ENCODE measurements around the gene USHBP1. TPM values are rescaled to one million over a fixed set of nuclear protein-coding genes. Genes with fewer than 3 reads are reported as not detected.
A peak's percentile ranks its signal among the peaks of the same experiment; 100 is the strongest.

The USHBP1 gene
- polyA plus RNA-seq, 2 of the 4 experiments (the other 2 are of a cell fraction) = 0.03 TPM; not detected in 1

DNA sequence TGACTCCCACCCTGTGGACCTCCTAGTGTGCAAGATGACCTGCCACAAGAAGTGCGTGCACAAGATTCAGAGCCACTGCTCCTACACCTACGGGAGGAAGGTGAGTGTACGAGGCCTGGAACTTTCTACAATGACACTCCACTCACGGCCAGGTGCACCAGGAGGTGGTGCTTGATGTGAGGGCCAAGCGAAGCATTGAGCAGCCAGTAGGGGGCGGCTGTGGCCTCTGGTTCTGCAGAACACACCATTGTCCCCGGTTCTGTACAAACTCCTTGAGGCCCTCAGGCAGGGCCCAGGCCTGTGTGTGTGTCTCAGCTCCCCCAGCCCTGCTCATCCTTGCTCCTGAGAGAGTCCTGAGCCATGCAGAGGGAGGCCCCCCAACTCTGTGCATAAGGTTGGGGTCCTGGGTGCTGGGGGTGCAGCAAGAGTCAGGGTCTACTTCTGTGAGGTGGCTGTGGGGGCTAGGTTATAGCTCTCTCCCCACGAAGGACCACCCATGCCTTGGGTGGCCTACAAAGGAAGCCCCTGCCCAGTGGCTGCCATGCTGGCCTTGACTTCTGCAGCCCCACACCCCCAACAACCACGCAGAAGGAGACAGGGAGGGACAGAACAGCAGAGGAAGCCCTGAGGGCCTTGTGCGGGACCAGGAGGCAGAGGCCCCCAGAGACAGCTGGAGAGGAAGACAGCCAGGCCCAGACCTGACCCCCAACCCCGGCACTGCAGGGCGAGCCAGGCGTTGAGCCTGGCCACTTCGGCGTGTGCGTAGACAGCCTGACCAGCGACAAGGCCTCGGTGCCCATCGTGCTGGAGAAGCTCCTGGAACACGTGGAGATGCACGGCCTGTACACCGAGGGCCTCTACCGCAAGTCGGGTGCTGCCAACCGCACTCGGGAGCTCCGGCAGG lies 59.1 kb downstream of the USHBP1 start:
- 87% methylated on average over 7 of the region's 27 CpGs for WGBS (ENCODE audit: missing lambda C conversion rate)
- DNase-seq (ENCODE audit: low read depth in 1 of 2, low spot score in 1 of 2) (peak; percentile 57 to 72), FAIRE-seq (no peak), ATAC-seq (peak; percentile 58 to 75)
- no peaks in the 10 kb centered on the region for H3K9me3 ChIP-seq
- ChIA-PET POLR2A (no interaction called here), CTCF (interaction anchor here (0.5 to 2.2 kb wide), 7 partner anchors 10 to 80 kb away, joined by 3 to 11 read pairs (median 3); partner anchors contain the start of genes ANKLE1 and USE1)
- H3K4me3 ChIP-seq = no peak overlapping the region
- no peak overlapping the region for H3K4me2 ChIP-seq
- TF ChIP-seq SMC3 (IDR thresholded peaks at IDR 0.05) (peak; percentile 43; the same call in 2 of the 3 replicates), NFE2L2 (conservative IDR thresholded peaks at IDR 0.05; ENCODE audit: low read length) (no peak), RAD21 (conservative IDR thresholded peaks at IDR 0.05 in 1 of 2, IDR thresholded peaks at IDR 0.05 in 1 of 2) (peak; percentile 38 to 67; a peak in 4 of 5 replicates), PHF8 (IDR thresholded peaks at IDR 0.05; ENCODE audit: borderline replicate concordance, low read depth) (no peak)
- TF ChIP-seq, protein P1, sequence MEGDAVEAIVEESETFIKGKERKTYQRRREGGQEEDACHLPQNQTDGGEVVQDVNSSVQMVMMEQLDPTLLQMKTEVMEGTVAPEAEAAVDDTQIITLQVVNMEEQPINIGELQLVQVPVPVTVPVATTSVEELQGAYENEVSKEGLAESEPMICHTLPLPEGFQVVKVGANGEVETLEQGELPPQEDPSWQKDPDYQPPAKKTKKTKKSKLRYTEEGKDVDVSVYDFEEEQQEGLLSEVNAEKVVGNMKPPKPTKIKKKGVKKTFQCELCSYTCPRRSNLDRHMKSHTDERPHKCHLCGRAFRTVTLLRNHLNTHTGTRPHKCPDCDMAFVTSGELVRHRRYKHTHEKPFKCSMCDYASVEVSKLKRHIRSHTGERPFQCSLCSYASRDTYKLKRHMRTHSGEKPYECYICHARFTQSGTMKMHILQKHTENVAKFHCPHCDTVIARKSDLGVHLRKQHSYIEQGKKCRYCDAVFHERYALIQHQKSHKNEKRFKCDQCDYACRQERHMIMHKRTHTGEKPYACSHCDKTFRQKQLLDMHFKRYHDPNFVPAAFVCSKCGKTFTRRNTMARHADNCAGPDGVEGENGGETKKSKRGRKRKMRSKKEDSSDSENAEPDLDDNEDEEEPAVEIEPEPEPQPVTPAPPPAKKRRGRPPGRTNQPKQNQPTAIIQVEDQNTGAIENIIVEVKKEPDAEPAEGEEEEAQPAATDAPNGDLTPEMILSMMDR (IDR thresholded peaks at IDR 0.05) = peak; percentile 46
- no peaks in the 10 kb centered on the region for H3K4me1 ChIP-seq
- no peak overlapping the region for H3K27ac ChIP-seq

DNA sequence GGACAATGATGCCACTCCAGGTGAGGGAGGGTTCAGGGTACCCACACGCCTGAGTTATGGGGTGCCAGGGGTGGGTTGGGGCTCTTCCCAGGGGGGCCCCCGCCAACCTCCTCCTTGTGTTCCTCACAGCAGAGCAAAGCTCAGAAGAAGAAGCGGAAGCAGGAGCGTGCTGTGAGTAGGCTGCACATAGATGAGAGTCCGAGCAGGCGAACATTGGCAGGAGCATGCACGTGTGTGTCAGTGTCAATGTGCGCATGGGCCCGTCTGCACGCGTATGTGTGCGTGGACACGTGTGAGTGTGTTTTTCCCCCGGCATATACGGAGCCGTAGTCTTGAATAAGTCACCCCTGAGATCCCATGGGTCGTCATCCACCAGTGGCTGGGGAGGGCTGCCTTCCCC lies 61.8 kb downstream of the USHBP1 start:
- H3K9me3 ChIP-seq = no peaks in the 10 kb centered on the region
- H3K4me1 ChIP-seq = no peaks in the 10 kb centered on the region
- POLR2A ChIA-PET = no interaction called here
- no peak for DNase-seq (ENCODE audit: low read depth in 1 of 2, low spot score in 1 of 2)
- FAIRE-seq = no peak
- WGBS (ENCODE audit: missing lambda C conversion rate) = 94% methylated on average over 17 of the region's 17 CpGs
- H3K27ac ChIP-seq = no peak overlapping the region
- no peak for TF ChIP-seq FOSB (CRISPR knock-in tag; IDR thresholded peaks at IDR 0.05)
- no peak for TF ChIP-seq ZFP36 (IDR thresholded peaks at IDR 0.05; ENCODE audit: borderline replicate concordance, partially characterized antibody)
- no peak for TF ChIP-seq HOXB5 (CRISPR knock-in tag; IDR thresholded peaks at IDR 0.05)
- no peak for TF ChIP-seq CBX2 (IDR thresholded peaks at IDR 0.05; ENCODE audit: borderline replicate concordance, low read depth)
- TF ChIP-seq HOXA7 (CRISPR knock-in tag; IDR thresholded peaks at IDR 0.05) = no peak
- no peak for TF ChIP-seq FOSL2 (IDR thresholded peaks at IDR 0.05)
- no peak for TF ChIP-seq FOSL2 (CRISPR knock-in tag; IDR thresholded peaks at IDR 0.05)
- no peak overlapping the region for H3K4me2 ChIP-seq
- CTCF ChIA-PET = no interaction called here
- H3K4me3 ChIP-seq = no peak overlapping the region
- ATAC-seq = no peak

DNA sequence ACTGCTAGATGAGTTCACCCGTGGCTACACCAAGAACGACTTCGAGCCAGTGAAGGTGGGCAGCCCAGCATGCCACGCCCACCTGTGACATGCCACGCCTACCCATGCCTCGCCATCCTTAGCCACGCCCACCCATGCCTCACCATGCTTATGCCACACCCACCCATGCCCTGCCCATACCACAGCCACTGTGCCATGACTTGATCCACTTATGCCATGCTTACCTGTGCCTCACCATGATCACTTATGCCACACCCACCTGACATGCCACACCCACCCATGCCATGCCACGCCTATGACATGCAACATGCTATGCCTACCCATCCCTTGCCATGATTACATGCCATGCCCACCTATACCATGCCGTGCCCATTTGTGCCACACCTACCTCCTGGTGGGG lies 62.3 kb downstream of the USHBP1 start:
- Histone ChIP-seq H3K27ac (no peak overlapping the region), H3K4me3 (no peak overlapping the region), H3K9me3 (no peaks in the 10 kb centered on the region), H3K4me1 (no peaks in the 10 kb centered on the region), H3K4me2 (no peak overlapping the region)
- DNase-seq (ENCODE audit: low read depth in 1 of 2, low spot score in 1 of 2) = peak; percentile 33 to 40
- CTCF ChIA-PET = interaction anchor here (1.4 kb wide), 1 partner anchor 33 kb away, joined by 4 read pairs; no protein-coding TSS in a partner anchor
- no peak for TF ChIP-seq KDM1A (IDR thresholded peaks at IDR 0.05; ENCODE audit: low read depth)
- TF ChIP-seq POLR2A (IDR thresholded peaks at IDR 0.05; ENCODE audit: low read length) = no peak
- WGBS (ENCODE audit: missing lambda C conversion rate) = 59% methylated on average over 9 of the region's 9 CpGs
- no peak for FAIRE-seq
- peak in 1 of 2 experiments; percentile 53; a peak in 4 of 6 replicates for ATAC-seq
- POLR2A ChIA-PET = no interaction called here

DNA sequence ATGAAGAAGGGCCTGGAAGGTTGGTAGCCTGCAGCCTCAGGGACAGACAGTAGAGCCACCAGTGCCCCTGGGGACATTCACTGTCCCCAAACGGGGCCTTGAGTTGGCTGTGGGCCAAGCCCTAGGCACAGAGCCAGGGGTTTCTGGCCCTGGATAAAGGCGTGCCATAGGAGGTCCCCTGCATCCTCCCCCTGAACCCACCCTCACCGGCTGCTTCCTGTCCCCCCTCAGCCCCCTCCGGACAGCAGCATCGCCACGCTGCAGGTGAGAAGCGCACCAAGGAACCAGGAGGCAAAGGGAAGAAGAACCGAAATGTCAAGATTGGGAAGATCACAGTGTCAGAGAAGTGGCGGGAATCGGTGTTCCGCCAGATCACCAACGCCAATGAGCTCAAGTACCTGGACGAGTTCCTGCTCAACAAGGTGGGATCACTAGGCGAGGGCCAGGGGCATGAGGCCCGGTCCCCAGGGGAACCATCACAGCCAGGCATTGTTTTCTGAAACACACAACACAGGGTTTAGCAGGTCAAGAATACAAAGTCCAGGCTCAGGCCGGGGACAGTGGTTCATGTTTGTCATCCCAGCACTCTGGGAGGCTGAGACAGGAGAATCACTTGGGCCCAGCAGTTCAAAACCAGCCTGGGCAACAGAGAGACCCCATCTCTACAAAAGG lies 64.0 kb downstream of the USHBP1 start:
- no peak for DNase-seq (ENCODE audit: low read depth in 1 of 2, low spot score in 1 of 2)
- Histone ChIP-seq H3K4me3 (no peak overlapping the region), H3K9me3 (no peaks in the 10 kb centered on the region), H3K4me1 (no peaks in the 10 kb centered on the region), H3K27ac (no peak overlapping the region), H3K4me2 (no peak overlapping the region)
- 97% methylated on average over 12 of the region's 16 CpGs for WGBS (ENCODE audit: missing lambda C conversion rate)
- no peak for TF ChIP-seq RARB (CRISPR knock-in tag; IDR thresholded peaks at IDR 0.05)
- no peak for TF ChIP-seq FOSB (CRISPR knock-in tag; IDR thresholded peaks at IDR 0.05)
- no peak for TF ChIP-seq ZNF302 (CRISPR knock-in tag; IDR thresholded peaks at IDR 0.05)
- no peak for TF ChIP-seq FOSL2 (IDR thresholded peaks at IDR 0.05)
- no peak for TF ChIP-seq FOSL2 (CRISPR knock-in tag; IDR thresholded peaks at IDR 0.05)
- TF ChIP-seq PHF8 (IDR thresholded peaks at IDR 0.05; ENCODE audit: borderline replicate concordance, low read depth) = no peak
- no peak for TF ChIP-seq CBX2 (IDR thresholded peaks at IDR 0.05; ENCODE audit: borderline replicate concordance, low read depth)
- TF ChIP-seq, protein P2, sequence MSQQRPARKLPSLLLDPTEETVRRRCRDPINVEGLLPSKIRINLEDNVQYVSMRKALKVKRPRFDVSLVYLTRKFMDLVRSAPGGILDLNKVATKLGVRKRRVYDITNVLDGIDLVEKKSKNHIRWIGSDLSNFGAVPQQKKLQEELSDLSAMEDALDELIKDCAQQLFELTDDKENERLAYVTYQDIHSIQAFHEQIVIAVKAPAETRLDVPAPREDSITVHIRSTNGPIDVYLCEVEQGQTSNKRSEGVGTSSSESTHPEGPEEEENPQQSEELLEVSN (IDR thresholded peaks at IDR 0.05; ENCODE audit: borderline replicate concordance, low read depth) = no peak
- TF ChIP-seq RAD21 (conservative IDR thresholded peaks at IDR 0.05 in 1 of 2, IDR thresholded peaks at IDR 0.05 in 1 of 2) = no peak
- no peak for TF ChIP-seq ZSCAN20 (CRISPR knock-in tag; IDR thresholded peaks at IDR 0.05)
- TF ChIP-seq POLR2A (IDR thresholded peaks at IDR 0.05; ENCODE audit: low read length) = no peak
- ATAC-seq = no peak
- POLR2A ChIA-PET = no interaction called here
- FAIRE-seq = no peak
- CTCF ChIA-PET = interaction anchor here (1.4 kb wide), 1 partner anchor 34 kb away, joined by 4 read pairs; no protein-coding TSS in a partner anchor
